GM18517 (cell line): ENCODE measurements around the gene GCC1.

Source experiments
- ATAC-seq: cut with Tn5 transposase; IDR thresholded peaks from one replicate; pipeline ENCODE4 v1.9.1; 2021; ENCODE audit warnings: mild to moderate bottlenecking, moderate library complexity; ENCODE audit not compliant: unreplicated experiment

GCC1 gene, protein sequence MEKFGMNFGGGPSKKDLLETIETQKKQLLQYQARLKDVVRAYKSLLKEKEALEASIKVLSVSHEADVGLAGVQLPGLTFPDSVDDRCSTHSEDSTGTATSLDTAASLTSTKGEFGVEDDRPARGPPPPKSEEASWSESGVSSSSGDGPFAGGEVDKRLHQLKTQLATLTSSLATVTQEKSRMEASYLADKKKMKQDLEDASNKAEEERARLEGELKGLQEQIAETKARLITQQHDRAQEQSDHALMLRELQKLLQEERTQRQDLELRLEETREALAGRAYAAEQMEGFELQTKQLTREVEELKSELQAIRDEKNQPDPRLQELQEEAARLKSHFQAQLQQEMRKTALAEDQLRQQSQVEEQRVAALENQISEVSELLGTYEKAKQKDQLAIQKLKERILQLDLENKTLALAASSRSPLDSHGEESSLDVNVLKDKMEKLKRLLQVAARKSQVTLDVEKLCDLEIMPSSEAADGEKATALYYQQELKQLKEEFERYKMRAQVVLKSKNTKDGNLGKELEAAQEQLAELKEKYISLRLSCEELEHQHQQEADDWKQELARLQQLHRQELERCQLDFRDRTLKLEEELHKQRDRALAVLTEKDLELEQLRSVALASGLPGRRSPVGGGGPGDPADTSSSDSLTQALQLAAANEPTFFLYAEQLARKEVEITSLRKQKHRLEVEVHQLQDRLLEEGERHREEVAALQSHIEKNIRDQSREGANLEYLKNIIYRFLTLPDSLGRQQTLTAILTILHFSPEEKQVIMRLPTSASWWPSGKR

GRCh38 chr7:127585044-127585953, at the start of gene GCC1:
Gene GCC1, minus strand, starts transcription at chr7:127585596. Its CDS starts 414 bp downstream, at chr7:127585182.
- peak; percentile 80 for ATAC-seq

DNA sequence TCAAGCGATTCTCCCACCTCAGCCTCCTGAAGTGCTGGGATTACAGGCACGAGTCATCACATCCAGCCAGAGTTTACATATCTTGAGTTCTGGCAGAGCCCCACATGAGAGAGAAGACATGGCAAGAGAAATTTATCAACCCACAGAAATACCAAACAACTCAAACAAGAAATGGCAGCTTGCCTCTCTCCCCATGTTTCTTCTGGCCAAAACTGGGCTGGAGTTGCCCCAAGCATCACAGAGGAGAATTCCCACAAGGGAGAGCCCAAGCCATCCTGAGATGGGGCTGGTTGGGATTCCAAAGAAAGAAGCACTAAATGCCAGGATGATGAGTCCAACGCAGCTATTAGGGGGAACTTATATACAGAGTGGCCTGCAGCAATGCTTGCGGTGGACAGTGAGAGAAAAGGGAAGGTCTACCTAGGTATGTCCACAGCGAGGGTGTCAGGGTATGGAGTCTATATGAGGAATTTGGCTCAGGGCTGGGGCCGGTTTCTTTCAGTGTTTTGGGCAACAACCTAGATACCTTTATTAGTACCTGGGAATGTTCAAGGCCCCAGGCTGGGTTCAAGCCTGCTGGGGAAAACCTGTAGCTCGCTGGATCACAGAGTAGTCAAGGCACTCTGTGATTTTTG, 47.0 kb upstream of the GCC1 start:
- ATAC-seq = no peak

- ATAC-seq = no peak
Observed at GRCh38 chr7:127629268-127629854, 44.0 kb upstream of the GCC1 start.

GRCh38 chr7:127628445-127628844, 43.0 kb upstream of the GCC1 start:
- ATAC-seq = no peak

DNA sequence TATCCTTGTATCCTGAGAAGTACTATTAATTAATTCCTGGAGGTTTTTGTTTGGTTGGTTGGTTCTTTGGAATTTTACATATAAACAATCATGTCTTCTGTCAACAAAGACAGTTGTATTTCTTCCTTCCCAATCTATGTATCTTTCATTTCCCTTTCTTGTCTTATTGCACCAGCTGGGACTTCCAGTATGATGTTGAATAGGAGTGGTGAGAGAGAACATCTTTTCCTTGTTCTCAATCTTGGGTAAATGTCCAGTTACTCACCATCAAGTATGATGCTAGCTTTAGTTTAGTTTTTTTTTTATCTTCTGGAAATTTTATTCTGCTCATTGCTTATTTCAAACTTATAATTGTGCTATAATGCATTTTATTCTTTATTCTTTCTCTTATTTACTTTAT, 39.9 kb upstream of the GCC1 start:
- ATAC-seq = no peak

GRCh38 chr7:127620406-127621233, 35.2 kb upstream of the GCC1 start:
- ATAC-seq = no peak

- no peak for ATAC-seq
Observed at GRCh38 chr7:127619681-127620405, 34.4 kb upstream of the GCC1 start.

GRCh38 chr7:127618775-127619174, 33.4 kb upstream of the GCC1 start:
- ATAC-seq = no peak

- no peak for ATAC-seq
Observed at GRCh38 chr7:127618042-127618441, 32.6 kb upstream of the GCC1 start, which contains the start of gene PAX4. Gene PAX4, minus strand, starts transcription at chr7:127618142. Its CDS starts 2,214 bp downstream, at chr7:127615928.

GRCh38 chr7:127616724-127617123, 31.3 kb upstream of the GCC1 start:
- no peak for ATAC-seq

DNA sequence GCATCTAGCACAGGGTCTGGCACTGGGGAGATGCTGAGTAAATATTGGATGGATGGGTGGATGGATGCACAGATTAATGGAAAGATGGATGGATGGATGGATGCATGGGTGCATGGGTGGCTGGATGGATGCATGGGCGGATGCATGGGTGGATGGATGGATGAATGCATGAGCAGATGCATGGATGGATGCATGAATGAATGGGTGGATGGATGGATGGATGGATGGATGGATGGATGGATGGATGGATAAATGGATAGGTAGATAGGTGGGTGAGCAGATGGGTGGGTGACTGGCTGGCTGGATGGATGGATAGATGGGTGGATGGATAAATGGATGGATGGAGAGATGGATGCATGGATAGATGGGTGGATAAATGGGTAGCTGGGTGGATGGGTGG, 26.9 kb upstream of the GCC1 start:
- ATAC-seq = no peak

- no peak for ATAC-seq
Observed at GRCh38 chr7:127609297-127609696, 23.9 kb upstream of the GCC1 start.

DNA sequence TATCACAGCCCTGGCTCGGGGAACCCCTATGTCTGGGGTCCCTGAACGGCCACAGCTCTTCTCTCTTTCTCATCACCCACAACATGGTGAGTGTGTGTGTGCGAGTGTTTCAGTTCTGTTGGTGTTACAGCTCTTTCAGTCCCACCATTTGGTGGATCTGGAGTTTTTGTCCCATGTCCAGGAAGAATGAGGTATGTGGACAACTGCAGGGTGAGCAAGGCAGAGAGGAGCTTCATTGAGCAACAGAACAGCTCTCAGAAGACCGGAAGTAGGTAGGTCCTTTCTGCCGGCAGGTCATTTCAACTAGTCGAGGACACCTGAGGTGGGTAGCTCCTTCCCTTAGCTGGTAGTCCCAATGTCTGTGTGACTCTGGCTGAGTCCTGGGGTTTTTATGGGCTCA, 23.1 kb upstream of the GCC1 start:
- ATAC-seq = no peak

- ATAC-seq = no peak
Observed at GRCh38 chr7:127600885-127601284, 15.5 kb upstream of the GCC1 start.

DNA sequence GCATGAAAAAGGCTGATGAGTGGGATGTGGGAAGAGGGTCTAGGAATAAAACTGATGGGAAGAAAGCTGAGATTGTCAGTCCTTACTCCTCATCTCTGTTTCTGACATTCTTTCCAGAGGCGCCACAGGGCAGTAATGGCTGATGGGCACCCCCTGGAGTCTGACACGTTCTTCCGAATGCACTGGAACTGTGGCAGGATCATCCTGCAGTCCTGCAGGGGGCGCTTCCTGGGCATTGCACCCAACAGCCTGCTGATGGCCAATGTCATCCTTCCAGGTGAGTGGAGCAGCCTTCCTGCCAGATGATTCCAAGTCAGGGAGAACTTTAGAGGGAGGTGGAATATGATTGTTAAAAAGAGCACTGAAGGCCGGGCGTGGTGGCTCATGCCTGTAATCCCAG, 12.9 kb upstream of the GCC1 start:
- ATAC-seq = no peak

DNA sequence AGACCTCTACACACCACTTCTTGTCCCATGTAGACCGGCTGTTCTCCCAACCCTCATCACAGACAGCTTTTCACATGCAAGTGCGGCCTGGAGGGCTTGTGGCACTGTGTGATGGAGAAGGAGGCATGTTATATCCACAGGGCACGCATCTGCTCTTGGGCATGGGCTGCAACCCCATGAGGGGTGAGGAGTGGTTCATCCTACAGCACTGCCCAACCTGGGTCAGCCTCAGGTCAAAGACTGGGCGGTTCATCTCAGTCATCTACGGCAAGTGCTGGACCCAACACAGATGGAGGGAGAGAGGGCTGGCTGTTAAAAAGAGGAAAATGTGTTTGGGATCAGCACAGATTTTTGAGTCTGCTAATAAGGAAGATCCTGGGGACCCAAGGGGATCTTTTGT, 10.3 kb upstream of the GCC1 start:
- ATAC-seq = no peak

DNA sequence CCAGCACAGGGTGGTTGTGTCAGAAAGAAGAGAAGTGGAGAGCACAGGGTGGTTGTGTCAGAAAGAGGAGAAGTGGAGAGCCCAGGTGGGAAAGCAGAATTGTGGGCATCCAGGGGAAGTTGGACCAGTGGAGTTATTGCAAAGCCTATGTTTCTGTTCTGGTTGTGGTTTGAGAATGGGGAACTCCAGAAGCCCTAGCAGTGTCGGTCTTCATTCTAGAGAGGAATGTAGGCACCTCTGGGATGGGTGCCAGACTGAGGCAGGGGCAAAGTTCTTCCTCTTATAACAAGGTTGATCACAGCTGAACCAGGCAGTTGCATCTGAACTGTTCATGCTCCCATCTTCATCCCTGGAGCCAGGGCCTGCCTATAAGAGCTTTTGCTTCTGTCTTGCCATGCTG, 9.1 kb upstream of the GCC1 start:
- no peak for ATAC-seq

DNA sequence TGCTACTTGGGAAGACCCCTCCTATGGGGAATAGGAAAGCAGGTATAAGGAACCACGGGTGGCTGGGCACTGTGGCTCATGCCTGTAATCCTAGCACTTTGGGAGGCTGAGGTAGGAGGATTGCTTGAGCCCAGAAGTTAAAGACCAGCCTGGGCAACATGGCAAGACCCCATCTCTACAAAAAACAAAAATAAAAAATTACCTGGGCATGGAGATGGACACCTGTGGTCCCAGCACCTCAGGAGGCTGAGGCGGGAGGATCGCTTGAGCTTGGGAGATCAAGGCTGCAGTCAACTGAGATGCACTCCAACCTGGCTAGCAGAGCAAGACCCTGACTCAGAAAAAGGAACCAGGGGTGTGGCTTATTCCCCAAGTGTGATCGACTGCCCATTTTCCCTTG, 7.2 kb upstream of the GCC1 start:
- ATAC-seq = no peak

DNA sequence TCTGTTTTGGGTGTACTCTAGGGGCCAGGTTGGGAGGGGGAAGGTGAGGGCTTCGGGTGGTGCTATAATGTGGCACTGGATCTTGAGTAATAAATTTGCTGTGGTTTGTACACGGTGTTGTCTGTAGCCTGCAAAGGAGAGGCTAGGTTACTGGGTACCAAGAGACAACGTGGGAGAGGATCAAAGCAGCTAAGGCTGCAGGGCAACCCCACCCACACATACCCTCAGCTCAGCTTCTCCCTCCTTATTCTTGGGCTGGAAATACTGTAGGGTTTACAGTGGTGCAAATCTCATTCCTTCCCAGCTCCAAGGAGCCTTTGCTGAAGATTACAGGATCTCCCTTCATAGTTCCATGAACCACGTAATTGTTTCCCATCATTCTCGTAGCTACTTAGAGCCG, 6.2 kb upstream of the GCC1 start:
- no peak for ATAC-seq
